Measurements from ENCODE around the gene BHLHA15.

DNA sequence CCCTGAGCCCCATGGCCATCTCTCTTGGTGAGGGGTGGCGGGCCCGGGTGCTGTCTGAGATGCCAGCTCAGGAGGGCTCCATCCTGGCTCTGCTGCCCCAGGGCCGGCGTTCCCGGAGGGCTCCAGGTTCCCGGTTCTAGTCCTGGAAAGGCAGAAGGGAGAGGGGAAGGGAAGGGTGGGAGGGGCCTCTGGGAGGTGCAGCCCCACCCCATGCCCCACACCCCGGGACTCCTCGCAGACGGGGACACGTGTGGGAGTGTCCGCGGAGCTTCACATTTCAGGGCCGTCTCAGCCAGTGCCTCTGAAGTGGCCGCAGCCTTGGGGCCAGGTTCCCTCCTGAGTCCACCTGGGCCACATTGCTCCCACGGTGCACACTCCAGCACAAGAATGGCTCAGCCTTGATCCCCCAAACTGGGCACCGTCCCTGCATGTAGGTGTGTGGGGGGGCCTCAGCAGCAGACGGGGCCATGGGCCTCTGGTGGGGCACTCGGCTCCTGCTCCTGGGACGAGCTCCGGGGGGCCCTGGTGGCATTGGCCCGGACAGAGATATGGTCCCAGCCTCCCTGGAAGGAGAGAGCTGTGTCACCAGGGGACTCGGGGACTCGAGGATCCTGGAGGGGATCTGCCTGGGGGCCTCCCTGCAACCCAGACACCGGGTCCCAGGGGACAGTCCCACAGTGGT, 5.8 kb downstream of the BHLHA15 start:
- TF ChIP-seq, protein P1, sequence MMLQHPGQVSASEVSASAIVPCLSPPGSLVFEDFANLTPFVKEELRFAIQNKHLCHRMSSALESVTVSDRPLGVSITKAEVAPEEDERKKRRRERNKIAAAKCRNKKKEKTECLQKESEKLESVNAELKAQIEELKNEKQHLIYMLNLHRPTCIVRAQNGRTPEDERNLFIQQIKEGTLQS (IDR thresholded peaks at IDR 0.05; ENCODE audit: insufficient read depth, low read depth, low read length) = no peak
- no peak for TF ChIP-seq SIN3A (conservative IDR thresholded peaks at IDR 0.05 in 1 of 2, IDR thresholded peaks at IDR 0.05 in 1 of 2; ENCODE audit: low read depth in 1 of 2, low read length in 2 of 2)
- no peak for TF ChIP-seq EGR1 (IDR thresholded peaks at IDR 0.05; ENCODE audit: borderline replicate concordance, low read depth, low read length)

Data from H1 (cell line).